GM18526 (cell line): ENCODE results near the gene DOCK9.

ENCODE experiments used
- POLR2A ChIP-seq: IDR thresholded peaks from 3 replicates; pipeline ENCODE4 v1.6.1; 2011; ENCODE audit not compliant: insufficient read length; ENCODE audit errors: extremely low read depth

The DOCK9 gene

GRCh38 chr13:98854448-98854847 is 123.4 kb downstream of the DOCK9 start:
- TF ChIP-seq POLR2A, result no peak

- no peak for TF ChIP-seq POLR2A
Observed at GRCh38 chr13:98853771-98854221, 124.1 kb downstream of the DOCK9 start.

- no peak for TF ChIP-seq POLR2A
Observed at GRCh38 chr13:98851276-98851675, 126.6 kb downstream of the DOCK9 start.

GRCh38 chr13:98848746-98849145 is 129.1 kb downstream of the DOCK9 start:
- TF ChIP-seq POLR2A, result no peak

- no peak for TF ChIP-seq POLR2A
Observed at GRCh38 chr13:98847780-98848179, 130.1 kb downstream of the DOCK9 start.

- TF ChIP-seq POLR2A, result no peak
Observed at GRCh38 chr13:98846986-98847385, 130.9 kb downstream of the DOCK9 start.

GRCh38 chr13:98846521-98846920 is 131.3 kb downstream of the DOCK9 start:
- no peak for TF ChIP-seq POLR2A

- TF ChIP-seq POLR2A, result no peak
Observed at GRCh38 chr13:98845742-98846141, 132.1 kb downstream of the DOCK9 start.

GRCh38 chr13:98844021-98844420 is 133.8 kb downstream of the DOCK9 start:
- TF ChIP-seq POLR2A, result no peak

- TF ChIP-seq POLR2A, result no peak
Observed at GRCh38 chr13:98843482-98843877, 134.4 kb downstream of the DOCK9 start.

- TF ChIP-seq POLR2A, result no peak
Observed at GRCh38 chr13:98842858-98843481, 134.9 kb downstream of the DOCK9 start.

- no peak for TF ChIP-seq POLR2A
Observed at GRCh38 chr13:98842070-98842469, 135.8 kb downstream of the DOCK9 start.

GRCh38 chr13:98839856-98840769 is 137.8 kb downstream of the DOCK9 start:
- no peak for TF ChIP-seq POLR2A

GRCh38 chr13:98838776-98839175 is 139.1 kb downstream of the DOCK9 start:
- TF ChIP-seq POLR2A, result no peak

- TF ChIP-seq POLR2A, result no peak
Observed at GRCh38 chr13:98837896-98838295, 140.0 kb downstream of the DOCK9 start.

GRCh38 chr13:98835156-98835555 is 142.7 kb downstream of the DOCK9 start:
- no peak for TF ChIP-seq POLR2A

GRCh38 chr13:98834254-98834960 is 143.5 kb downstream of the DOCK9 start:
- no peak for TF ChIP-seq POLR2A
